Ectodermal cell (in vitro differentiated cells): ENCODE data around the gene OR6N1.

Experiments used
- H3K27ac ChIP-seq: 2 replicates; pipeline ENCODE4 v1.7.0; 2013; ENCODE audit warnings: mild to moderate bottlenecking, low read depth, low read length; ENCODE audit not compliant: insufficient read depth, poor library complexity, severe bottlenecking
- H3K27me3 ChIP-seq: 2 replicates; pipeline ENCODE4 v1.7.0; 2013; ENCODE audit warnings: mild to moderate bottlenecking, low read length; ENCODE audit not compliant: insufficient read depth, control insufficient read depth, poor library complexity, severe bottlenecking
- H3K36me3 ChIP-seq: one replicate; pipeline ENCODE4 v1.7.0; 2013; ENCODE audit warnings: low read length; ENCODE audit not compliant: control insufficient read depth, insufficient read depth
- H3K4me1 ChIP-seq: one replicate; pipeline ENCODE4 v1.7.0; 2013; ENCODE audit warnings: low read length; ENCODE audit not compliant: control insufficient read depth, insufficient read depth
- H3K4me3 ChIP-seq: 2 replicates; pipeline ENCODE4 v1.7.0; 2013; ENCODE audit warnings: low read depth, low read length, control low read depth; ENCODE audit not compliant: insufficient read depth
- H3K9me3 ChIP-seq: 2 replicates; pipeline ENCODE4 v1.7.0; 2013; ENCODE audit warnings: mild to moderate bottlenecking, low read length, moderate library complexity; ENCODE audit not compliant: control insufficient read depth
- WGBS, 2 experiments: methylation state at CpG; one replicate each; pipeline ENCODE4 v1.1.7; 2013; ENCODE audit warnings: missing lambda C conversion rate in 2 of 2; 5-methylcytosine and 5-hydroxymethylcytosine counted together

The OR6N1 gene

GRCh38 chr1:158809862-158810261, 37.9 kb upstream of the OR6N1 start:
- H3K9me3 ChIP-seq: no peaks in the 10 kb centered on the region
- no peak overlapping the region for H3K27ac ChIP-seq
- 94 to 98% methylated on average over 5 of the region's 5 CpGs for WGBS, 2 experiments
- no peaks in the 10 kb centered on the region for H3K4me1 ChIP-seq
- H3K36me3 ChIP-seq: no peaks in the 10 kb centered on the region
- H3K27me3 ChIP-seq: no peaks in the 10 kb centered on the region
- H3K4me3 ChIP-seq: no peak overlapping the region

- H3K9me3 ChIP-seq: no peaks in the 10 kb centered on the region
- 94 to 95% methylated on average over 3 of the region's 3 CpGs for WGBS, 2 experiments
These were observed 37.3 kb upstream of the OR6N1 start for GRCh38 chr1:158809256-158809655.

GRCh38 chr1:158806916-158807536, 35.0 kb upstream of the OR6N1 start:
- H3K9me3 ChIP-seq: no peaks in the 10 kb centered on the region
- no peaks in the 10 kb centered on the region for H3K4me1 ChIP-seq
- H3K27me3 ChIP-seq: no peaks in the 10 kb centered on the region
- no peak overlapping the region for H3K4me3 ChIP-seq
- whole genome bisulfite sequencing, 2 experiments: 90 to 95% methylated on average over 4 to 5 of the region's 6 CpGs
- H3K36me3 ChIP-seq: no peaks in the 10 kb centered on the region
- no peak overlapping the region for H3K27ac ChIP-seq

More at GRCh38 chr1:158809256-158809655, 37.3 kb upstream of the OR6N1 start:
- H3K27ac ChIP-seq: no peak overlapping the region
- no peaks in the 10 kb centered on the region for H3K27me3 ChIP-seq
- no peaks in the 10 kb centered on the region for H3K36me3 ChIP-seq
- no peaks in the 10 kb centered on the region for H3K4me1 ChIP-seq
- H3K4me3 ChIP-seq: no peak overlapping the region

GRCh38 chr1:158803678-158804077, 31.7 kb upstream of the OR6N1 start:
- no peaks in the 10 kb centered on the region for H3K4me1 ChIP-seq
- H3K27ac ChIP-seq: no peak overlapping the region
- WGBS, 2 experiments: 83 to 92% methylated on average over 1 of the region's 1 CpG
- H3K36me3 ChIP-seq: no peaks in the 10 kb centered on the region
- H3K9me3 ChIP-seq: no peaks in the 10 kb centered on the region
- no peak overlapping the region for H3K4me3 ChIP-seq
- no peaks in the 10 kb centered on the region for H3K27me3 ChIP-seq

- H3K27ac ChIP-seq: no peak overlapping the region
These were observed 29.4 kb upstream of the OR6N1 start for GRCh38 chr1:158801396-158801795.

GRCh38 chr1:158800526-158800925, 28.5 kb upstream of the OR6N1 start:
- no peaks in the 10 kb centered on the region for H3K9me3 ChIP-seq
- no peaks in the 10 kb centered on the region for H3K27me3 ChIP-seq
- WGBS, 2 experiments: 88 to 93% methylated on average over 1 to 2 of the region's 2 CpGs
- H3K36me3 ChIP-seq: no peaks in the 10 kb centered on the region
- no peak overlapping the region for H3K4me3 ChIP-seq
- H3K27ac ChIP-seq: no peak overlapping the region
- no peaks in the 10 kb centered on the region for H3K4me1 ChIP-seq

More at GRCh38 chr1:158801396-158801795, 29.4 kb upstream of the OR6N1 start:
- H3K9me3 ChIP-seq: no peaks in the 10 kb centered on the region
- no peaks in the 10 kb centered on the region for H3K36me3 ChIP-seq
- H3K4me1 ChIP-seq: no peaks in the 10 kb centered on the region
- H3K4me3 ChIP-seq: no peak overlapping the region
- WGBS, 2 experiments: 78 to 93% methylated on average over 1 of the region's 1 CpG
- no peaks in the 10 kb centered on the region for H3K27me3 ChIP-seq

- no peak overlapping the region for H3K27ac ChIP-seq
- WGBS, 2 experiments: 90 to 98% methylated on average over 4 of the region's 4 CpGs
These were observed 27.7 kb upstream of the OR6N1 start for GRCh38 chr1:158799689-158800088.

GRCh38 chr1:158798531-158798930, 26.5 kb upstream of the OR6N1 start:
- no peaks in the 10 kb centered on the region for H3K36me3 ChIP-seq
- 88 to 93% methylated on average over 3 of the region's 3 CpGs for WGBS, 2 experiments
- H3K4me3 ChIP-seq: no peak overlapping the region
- H3K27me3 ChIP-seq: no peaks in the 10 kb centered on the region
- H3K4me1 ChIP-seq: peaks cover 5% of the 10 kb centered on the region
- no peaks in the 10 kb centered on the region for H3K9me3 ChIP-seq
- no peak overlapping the region for H3K27ac ChIP-seq

More at GRCh38 chr1:158799689-158800088, 27.7 kb upstream of the OR6N1 start:
- no peaks in the 10 kb centered on the region for H3K4me1 ChIP-seq
- no peak overlapping the region for H3K4me3 ChIP-seq
- H3K36me3 ChIP-seq: no peaks in the 10 kb centered on the region
- H3K9me3 ChIP-seq: no peaks in the 10 kb centered on the region
- no peaks in the 10 kb centered on the region for H3K27me3 ChIP-seq

- H3K27ac ChIP-seq: peak overlapping the region; percentile 26
- no peaks in the 10 kb centered on the region for H3K27me3 ChIP-seq
- H3K4me1 ChIP-seq: peaks cover 5% of the 10 kb centered on the region
- no peak overlapping the region for H3K4me3 ChIP-seq
- WGBS, 2 experiments: 73 to 78% methylated on average over 6 of the region's 6 CpGs
- no peaks in the 10 kb centered on the region for H3K9me3 ChIP-seq
- no peaks in the 10 kb centered on the region for H3K36me3 ChIP-seq
These were observed 22.3 kb upstream of the OR6N1 start for GRCh38 chr1:158794247-158794646.

GRCh38 chr1:158793604-158794003, 21.6 kb upstream of the OR6N1 start:
- no peaks in the 10 kb centered on the region for H3K9me3 ChIP-seq
- no peak overlapping the region for H3K4me3 ChIP-seq
- WGBS, 2 experiments: 68 to 73% methylated on average over 2 of the region's 2 CpGs
- H3K27ac ChIP-seq: no peak overlapping the region
- peaks cover 5% of the 10 kb centered on the region for H3K4me1 ChIP-seq
- H3K27me3 ChIP-seq: no peaks in the 10 kb centered on the region
- no peaks in the 10 kb centered on the region for H3K36me3 ChIP-seq

GRCh38 chr1:158781104-158781503, 9.1 kb upstream of the OR6N1 start, which contains the start of gene OR6N2:
TSS of gene OR6N2 (minus strand) at chr1:158781204. CDS start at chr1:158777635, 3,569 bp downstream.
- H3K36me3 ChIP-seq: no peaks in the 10 kb centered on the region
- H3K27ac ChIP-seq: no peak within 1 kb of the TSS
- no peak within 1 kb of the TSS for H3K4me3 ChIP-seq
- H3K27me3 ChIP-seq: no peaks in the 10 kb centered on the region
- H3K9me3 ChIP-seq: no peaks in the 10 kb centered on the region
- no peaks in the 10 kb centered on the region for H3K4me1 ChIP-seq
